ENCODE measurements around the gene DMGDH. TPM values are rescaled to one million over a fixed set of nuclear protein-coding genes. Genes with fewer than 3 reads are reported as not detected.

Gene DMGDH
- total and polyA plus RNA-seq, 10 of the 15 experiments (the other 5 are each of a cell fraction or from before 2014, with no cell fraction given): 0.22 to 1.5 (median 0.44) TPM; not detected in 3

- WGBS (ENCODE audit: insufficient coverage, insufficient replicate concordance, low lambda C conversion rate, missing lambda C conversion rate): 75% methylated on average over 27 of the region's 32 CpGs
- no peak for FAIRE-seq
- RAD21 ChIA-PET (ENCODE audit: unreplicated experiment): no interaction called here
- POLR2A ChIA-PET: no interaction called here
- CTCF ChIA-PET: no interaction called here
- Histone ChIP-seq H3K4me1 (ENCODE audit: control insufficient read depth, insufficient read depth, low read length) (no peaks in the 10 kb centered on the region), H3K27ac (ENCODE audit: control insufficient read depth, insufficient read depth) (no peak within 1 kb of the TSS), H3K79me2 (ENCODE audit: control insufficient read depth, insufficient read depth, low read length) (no peaks in the 10 kb centered on the region), H4K20me1 (ENCODE audit: control insufficient read depth, insufficient read depth) (no peaks in the 10 kb centered on the region), H3K9ac (ENCODE audit: control insufficient read depth, insufficient read depth, low read length) (no peak within 1 kb of the TSS), H3K36me3 (ENCODE audit: control insufficient read depth in 2 of 2, insufficient read depth in 2 of 2, low read length in 1 of 2) (no peaks in the 10 kb centered on the region), H3K27me3 (replicated peaks in 1 of 2; ENCODE audit: control insufficient read depth in 2 of 2, insufficient read depth in 2 of 2, low read length in 1 of 2) (peaks cover 4 to 8% of the 10 kb centered on the region in 2 experiments), H2AFZ (ENCODE audit: control insufficient read depth, low read depth, low read length) (no peak within 1 kb of the TSS), H3K9me3 (replicated peaks; ENCODE audit: control insufficient read depth, insufficient read depth, low read length) (no peaks in the 10 kb centered on the region), H3K4me3 (no peak within 1 kb of the TSS), H3K4me2 (ENCODE audit: control insufficient read depth, insufficient read depth) (no peak within 1 kb of the TSS)
- BruUV-seq (replicated peaks): no TSS peak
- in situ Hi-C loops (cut with MboI) (no loop called here), intact Hi-C loops (cut with micrococcal nuclease; ENCODE audit: unreplicated experiment) (no loop called here)
- no peak for DNase-seq (ENCODE audit: low read depth, low spot score)
- SMC1A ChIA-PET (ENCODE audit: uncharacterized antibody, unreplicated experiment): no interaction called here
- no peak for ATAC-seq
- TF ChIP-seq NFXL1 (IDR thresholded peaks at IDR 0.05; ENCODE audit: borderline replicate concordance) (no peak), FOS (IDR thresholded peaks at IDR 0.05; ENCODE audit: borderline replicate concordance, extremely low read depth, insufficient read length) (no peak), CBFB (IDR thresholded peaks at IDR 0.05; ENCODE audit: low read depth) (no peak), ZZZ3 (IDR thresholded peaks at IDR 0.05; ENCODE audit: control insufficient read depth, insufficient read length, low read depth) (no peak), E2F4 (IDR thresholded peaks at IDR 0.05; ENCODE audit: low read depth, low read length) (no peak), IRF5 (IDR thresholded peaks at IDR 0.05; ENCODE audit: borderline replicate concordance) (no peak), ZSCAN29 (IDR thresholded peaks at IDR 0.05) (no peak), E4F1 (IDR thresholded peaks at IDR 0.05; ENCODE audit: borderline replicate concordance, partially characterized antibody) (no peak), CHD4 (IDR thresholded peaks at IDR 0.05) (no peak), WRNIP1 (IDR thresholded peaks at IDR 0.05; ENCODE audit: borderline replicate concordance, low read depth, low read length) (no peak), TCF12 (IDR thresholded peaks at IDR 0.05; ENCODE audit: low read depth, low read length) (no peak), NBN (IDR thresholded peaks at IDR 0.05) (no peak), MYB (IDR thresholded peaks at IDR 0.05; ENCODE audit: borderline replicate concordance, low read depth, low read length) (no peak), SKIL (IDR thresholded peaks at IDR 0.05; ENCODE audit: low read depth, poor library complexity, severe bottlenecking) (no peak), LARP7 (IDR thresholded peaks at IDR 0.05) (no peak)
Measured at GRCh38 chr5:79111387-79111959, 42.0 kb upstream of the DMGDH start, which contains the start of gene BHMT. Gene BHMT (plus strand): TSS chr5:79111809. CDS start chr5:79111886, 77 bp downstream.

Data from GM12878 (cell line).